GM12801 (cell line): ENCODE measurements around the gene NSMCE1.

Experiments
- CTCF ChIP-seq: IDR thresholded peaks from one replicate; pipeline ENCODE4 v1.5.1; 2011; ENCODE audit warnings: control low read depth; ENCODE audit not compliant: insufficient read length; ENCODE audit errors: extremely low read depth

The NSMCE1 gene

GRCh38 chr16:27240948-27241531, 27.5 kb downstream of the NSMCE1 start:
- no peak for TF ChIP-seq CTCF

GRCh38 chr16:27239906-27240655, 28.5 kb downstream of the NSMCE1 start:
- no peak for TF ChIP-seq CTCF

- TF ChIP-seq CTCF = no peak
These were observed 29.5 kb downstream of the NSMCE1 start for GRCh38 chr16:27239026-27239425.

- TF ChIP-seq CTCF = no peak
These were observed 30.0 kb downstream of the NSMCE1 start for GRCh38 chr16:27238591-27238990.

GRCh38 chr16:27238016-27238587, 30.5 kb downstream of the NSMCE1 start:
- TF ChIP-seq CTCF = no peak

- TF ChIP-seq CTCF = no peak
These were observed 31.2 kb downstream of the NSMCE1 start for GRCh38 chr16:27237219-27238015.

- TF ChIP-seq CTCF = no peak
These were observed 31.8 kb downstream of the NSMCE1 start for GRCh38 chr16:27236635-27237218.
